ENCODE measurements around the gene TRIM36. TPM values are rescaled to one million over a fixed set of nuclear protein-coding genes. Genes with fewer than 3 reads are reported as not detected.

The TRIM36 gene
- total and polyA plus RNA-seq, 10 of the 15 experiments (the other 5 are each of a cell fraction or from before 2014, with no cell fraction given) = 0.01 to 0.09 (median 0.07) TPM; not detected in 6

GRCh38 chr5:115194676-115195075 is 25.0 kb upstream of the TRIM36 start (continued):
- TF ChIP-seq FOXM1 (IDR thresholded peaks at IDR 0.05; ENCODE audit: low read depth, low read length) (no peak), PML (IDR thresholded peaks at IDR 0.05; ENCODE audit: low read length) (no peak), HDAC6 (IDR thresholded peaks at IDR 0.05; ENCODE audit: unreplicated experiment) (no peak), ATF3 (IDR thresholded peaks at IDR 0.05; ENCODE audit: borderline replicate concordance, extremely low read depth, low read depth, low read length) (no peak), IRF5 (IDR thresholded peaks at IDR 0.05; ENCODE audit: borderline replicate concordance) (no peak), BACH1 (IDR thresholded peaks at IDR 0.05; ENCODE audit: borderline replicate concordance) (no peak)

- RAD21 ChIA-PET (ENCODE audit: unreplicated experiment) = no interaction called here
- Histone ChIP-seq H3K4me1 (ENCODE audit: control insufficient read depth, insufficient read depth, low read length) (no peaks in the 10 kb centered on the region), H3K27me3 (replicated peaks in 1 of 2; ENCODE audit: control insufficient read depth in 2 of 2, insufficient read depth in 2 of 2, low read length in 1 of 2) (no peaks in the 10 kb centered on the region), H3K27ac (ENCODE audit: control insufficient read depth, insufficient read depth) (no peak overlapping the region), H3K9me3 (replicated peaks; ENCODE audit: control insufficient read depth, insufficient read depth, low read length) (no peaks in the 10 kb centered on the region), H3K9ac (ENCODE audit: control insufficient read depth, insufficient read depth, low read length) (no peak overlapping the region), H3K79me2 (ENCODE audit: control insufficient read depth, insufficient read depth, low read length) (no peaks in the 10 kb centered on the region), H3K4me2 (ENCODE audit: control insufficient read depth, insufficient read depth) (no peak overlapping the region), H2AFZ (ENCODE audit: control insufficient read depth, low read depth, low read length) (no peak overlapping the region), H3K36me3 (ENCODE audit: control insufficient read depth in 2 of 2, insufficient read depth in 2 of 2, low read length in 1 of 2) (no peaks in the 10 kb centered on the region), H4K20me1 (ENCODE audit: control insufficient read depth, insufficient read depth) (no peaks in the 10 kb centered on the region), H3K4me3 (no peak overlapping the region)
- in situ Hi-C loops (cut with MboI) = no loop called here
- SMC1A ChIA-PET (ENCODE audit: uncharacterized antibody, unreplicated experiment) = no interaction called here
- DNase-seq (ENCODE audit: low read depth, low spot score) (no peak), ATAC-seq (no peak), FAIRE-seq (no peak)
- TF ChIP-seq NFYB (IDR thresholded peaks at IDR 0.05; ENCODE audit: insufficient read depth, low read depth, low read length) = no peak
- no peak for TF ChIP-seq TCF12 (IDR thresholded peaks at IDR 0.05; ENCODE audit: low read depth, low read length)
- no peak for TF ChIP-seq ZNF384 (IDR thresholded peaks at IDR 0.05; ENCODE audit: borderline replicate concordance, low read depth, low read length)
- TF ChIP-seq IRF5 (IDR thresholded peaks at IDR 0.05; ENCODE audit: borderline replicate concordance) = no peak
- no peak for TF ChIP-seq USF2 (IDR thresholded peaks at IDR 0.05; ENCODE audit: borderline replicate concordance, low read depth, low read length)
- BruUV-seq (replicated peaks) = no TSS peak
- intact Hi-C loops (cut with micrococcal nuclease; ENCODE audit: unreplicated experiment) = no loop called here
- POLR2A ChIA-PET = no interaction called here
- CTCF ChIA-PET = interaction anchor here (1.1 kb wide), 1 partner anchor 96 kb away, joined by 3 read pairs; no protein-coding TSS in a partner anchor
These were observed 23.6 kb upstream of the TRIM36 start for GRCh38 chr5:115193295-115193694.

Measured in GM12878 (cell line).